ENCODE data around the gene SCIN.
"Not testable (repeated sequence)": the region's sequence is repeated elsewhere in the genome, so short reads cannot be mapped to it uniquely, and the experiment has no call there.

Gene SCIN

GRCh38 chr7:12650080-12650479 is 79.6 kb downstream of the SCIN start:
- no peak for DNase-seq

- no peak for DNase-seq
Measured at GRCh38 chr7:12653110-12653509, 82.6 kb downstream of the SCIN start.

GRCh38 chr7:12653518-12653917 is 83.0 kb downstream of the SCIN start:
- DNase-seq, result peak; percentile 73

- no peak for DNase-seq
Measured at GRCh38 chr7:12655161-12655560, 84.6 kb downstream of the SCIN start.

GRCh38 chr7:12660423-12660822 is 89.9 kb downstream of the SCIN start:
- DNase-seq, result not testable (repeated sequence)

- not testable (repeated sequence) for DNase-seq
Measured at GRCh38 chr7:12660986-12661385, 90.5 kb downstream of the SCIN start.

GRCh38 chr7:12661581-12661980 is 91.1 kb downstream of the SCIN start:
- DNase-seq, result no peak

GRCh38 chr7:12670000-12670729 is 99.6 kb downstream of the SCIN start:
- peak; percentile 52 for DNase-seq

GRCh38 chr7:12670743-12671520 is 100.4 kb downstream of the SCIN start:
- DNase-seq, result no peak

- DNase-seq, result peak; percentile 41
Measured at GRCh38 chr7:12673436-12673835, 102.9 kb downstream of the SCIN start.

GRCh38 chr7:12674053-12674452 is 103.5 kb downstream of the SCIN start:
- no peak for DNase-seq

- DNase-seq, result no peak
Measured at GRCh38 chr7:12674861-12675260, 104.3 kb downstream of the SCIN start.

GRCh38 chr7:12683678-12684585 is 113.4 kb downstream of the SCIN start:
- peak; percentile 13 for DNase-seq

GRCh38 chr7:12684733-12685132 is 114.2 kb downstream of the SCIN start:
- no peak for DNase-seq

GRCh38 chr7:12685550-12685949 is 115.0 kb downstream of the SCIN start:
- DNase-seq, result no peak

GRCh38 chr7:12686234-12686890 is 115.8 kb downstream of the SCIN start:
- DNase-seq, result peak; percentile 97

- peak; percentile 97 for DNase-seq
Measured at GRCh38 chr7:12686891-12687717, 116.6 kb downstream of the SCIN start, which contains the start of gene ARL4A. Gene ARL4A, plus strand, starts transcription at chr7:12687633. Its CDS starts 622 bp downstream, at chr7:12688255.

- no peak for DNase-seq
Measured at GRCh38 chr7:12687718-12688171, 117.2 kb downstream of the SCIN start.

GRCh38 chr7:12688485-12689170 is 118.1 kb downstream of the SCIN start:
- not testable (repeated sequence) for DNase-seq

GRCh38 chr7:12689451-12689850 is 118.9 kb downstream of the SCIN start:
- DNase-seq, result no peak

Data from NCI-H2171 treated with DMSO at 0.1 percent for 48 hours (cell line).